GM10847 (cell line): ENCODE results near the gene COQ4.
A peak's percentile ranks its signal among the peaks of the same experiment; 100 is the strongest.

Experiments used
- POLR2A ChIP-seq: IDR thresholded peaks from 2 replicates; pipeline ENCODE4 v1.6.1; 2011; ENCODE audit not compliant: insufficient read length; ENCODE audit errors: extremely low read depth

Gene COQ4

GRCh38 chr9:128297221-128297773 is 25.3 kb upstream of the COQ4 start:
- no peak for TF ChIP-seq POLR2A

DNA sequence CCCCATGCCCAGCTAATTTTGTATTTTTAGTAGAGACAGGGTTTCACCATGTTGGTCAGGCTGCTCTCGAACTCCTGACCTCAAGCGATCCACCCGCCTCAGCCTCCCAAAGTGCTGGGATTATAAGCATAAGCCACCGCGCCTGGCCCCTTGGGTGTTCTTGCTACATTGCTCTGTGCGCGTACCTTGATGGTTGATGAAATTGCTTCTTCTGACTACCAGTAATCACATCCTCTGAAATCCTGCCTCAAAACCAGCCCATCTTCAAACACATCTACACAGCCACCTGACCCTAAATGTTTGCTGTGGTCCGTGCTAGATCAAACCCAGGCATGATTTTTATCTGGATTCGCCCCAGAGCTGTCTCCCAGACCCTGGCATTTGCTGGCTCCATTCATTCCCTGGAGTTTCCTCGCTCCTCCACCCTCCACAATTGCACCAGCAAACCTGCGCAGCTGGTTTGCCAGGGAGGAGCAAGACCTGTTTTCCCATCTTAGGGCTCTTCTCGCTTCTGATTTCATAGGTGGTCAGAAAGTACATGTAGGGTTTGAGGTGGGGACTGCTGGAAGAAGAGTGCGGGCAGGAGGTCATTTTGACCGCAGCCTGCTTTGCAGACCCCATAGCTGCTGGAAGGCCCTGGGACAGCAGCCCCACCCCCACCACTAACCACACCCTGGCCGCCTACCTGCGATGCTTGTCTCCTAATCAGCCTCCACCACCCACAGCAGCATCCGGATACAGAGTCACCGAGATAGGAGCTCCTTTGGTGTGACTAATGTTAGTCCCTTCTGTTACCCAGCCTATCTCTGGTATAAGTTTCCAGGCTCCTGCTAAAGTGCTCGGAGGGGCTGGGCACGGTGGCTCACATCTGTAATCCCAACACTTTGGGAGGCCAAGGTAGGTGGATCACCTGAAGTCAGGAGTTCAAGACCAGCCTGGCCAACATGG is 23.8 kb upstream of the COQ4 start:
- TF ChIP-seq POLR2A: no peak

DNA sequence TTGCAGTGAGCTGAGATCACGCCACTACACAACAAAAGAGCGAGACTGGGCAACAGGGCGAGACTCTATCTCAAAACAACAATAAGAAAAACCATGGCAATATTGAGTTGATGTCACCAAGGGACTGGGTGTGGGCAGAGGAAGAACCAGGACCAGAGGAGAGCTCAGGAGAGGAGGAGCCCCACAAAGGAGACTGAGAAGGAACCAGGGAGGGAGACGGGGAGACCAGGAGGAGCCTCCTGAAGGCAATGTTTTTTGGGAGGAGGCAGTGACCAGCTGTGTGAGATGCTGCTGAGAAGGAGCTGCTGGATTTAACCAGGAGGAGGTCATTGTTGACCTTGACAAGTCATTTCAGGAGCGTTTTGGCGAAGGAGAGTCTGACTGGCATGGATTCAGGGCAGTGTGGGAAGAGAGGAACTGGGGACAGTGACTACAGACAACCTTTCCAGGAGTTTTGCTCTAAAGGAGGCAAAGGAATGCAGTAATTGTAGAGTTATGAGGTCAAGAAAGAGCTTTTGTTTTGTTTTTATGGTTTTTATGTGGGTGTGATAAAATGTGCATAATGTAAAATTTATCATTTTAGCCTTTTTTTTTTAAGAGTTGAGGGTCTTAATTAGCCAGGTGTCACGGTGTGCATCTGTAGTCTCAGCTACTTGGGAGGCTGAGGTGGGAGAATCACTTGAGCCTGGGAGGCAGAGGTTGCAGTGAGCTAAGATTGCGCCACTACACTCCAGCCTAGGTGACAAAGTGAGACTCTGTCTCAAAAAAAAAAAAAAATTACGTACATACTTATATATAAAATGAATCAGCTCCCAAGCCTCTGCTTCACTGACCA is 18.3 kb upstream of the COQ4 start:
- no peak for TF ChIP-seq POLR2A

- TF ChIP-seq POLR2A: no peak
Measured at GRCh38 chr9:128304971-128305288, 17.7 kb upstream of the COQ4 start.

- TF ChIP-seq POLR2A: no peak
Measured at GRCh38 chr9:128309551-128309950, 13.1 kb upstream of the COQ4 start.

- no peak for TF ChIP-seq POLR2A
Measured at GRCh38 chr9:128310461-128310860, 12.2 kb upstream of the COQ4 start.

- TF ChIP-seq POLR2A: no peak
Measured at GRCh38 chr9:128314697-128315096, 7.9 kb upstream of the COQ4 start.

DNA sequence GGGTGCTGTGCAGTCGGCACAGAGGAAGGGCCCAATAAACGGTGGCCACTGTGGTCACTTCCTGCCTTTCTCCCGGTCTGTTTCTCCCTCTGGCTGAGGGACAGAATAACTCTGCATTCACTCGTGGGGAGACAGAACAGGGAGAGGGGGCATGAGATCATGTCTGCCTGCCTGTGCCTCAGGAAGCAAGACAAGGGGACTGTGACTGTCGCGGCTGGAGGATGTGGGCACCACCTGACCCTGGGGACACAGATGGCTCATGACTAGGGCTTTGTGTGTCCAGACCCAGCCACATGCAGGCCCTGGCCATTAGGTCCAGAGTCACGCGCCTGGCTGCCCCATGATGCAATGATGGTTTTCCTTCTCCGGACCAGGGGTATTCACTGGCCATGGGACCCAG is 6.2 kb upstream of the COQ4 start:
- TF ChIP-seq POLR2A: no peak

- no peak for TF ChIP-seq POLR2A
Measured at GRCh38 chr9:128317629-128318028, 5.0 kb upstream of the COQ4 start.

- no peak for TF ChIP-seq POLR2A
Measured at GRCh38 chr9:128321343-128321742, 1.3 kb upstream of the COQ4 start.

DNA sequence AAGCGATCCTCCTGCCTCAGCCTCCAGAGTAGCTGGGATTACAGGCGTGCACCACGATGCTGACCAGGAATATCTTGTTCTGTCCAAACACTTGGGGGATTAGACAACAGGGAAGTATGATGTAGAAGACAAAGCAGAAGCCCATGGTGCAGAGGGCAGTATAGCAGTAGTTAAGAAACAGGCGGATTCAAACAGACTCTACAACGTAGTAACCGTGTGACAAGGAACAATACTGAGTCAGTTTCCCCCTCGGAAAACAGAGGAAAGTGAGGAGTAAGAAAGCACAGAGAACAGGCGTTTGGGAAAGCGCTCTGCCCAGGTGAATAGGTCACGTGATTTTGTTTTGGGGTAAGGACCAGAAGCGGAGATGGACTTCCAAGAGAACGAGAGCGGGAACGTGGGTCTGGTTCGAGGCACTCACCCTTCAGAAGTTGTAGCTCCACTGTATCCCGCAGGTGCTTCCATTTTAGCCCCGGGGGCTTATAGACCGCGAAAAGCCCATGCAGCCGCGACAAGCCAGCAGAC is 698 bp upstream of the COQ4 start:
- TF ChIP-seq POLR2A: peak; percentile 55

- TF ChIP-seq POLR2A: no peak
Measured at GRCh38 chr9:128323212-128323730, 632 bp downstream of the COQ4 start.

DNA sequence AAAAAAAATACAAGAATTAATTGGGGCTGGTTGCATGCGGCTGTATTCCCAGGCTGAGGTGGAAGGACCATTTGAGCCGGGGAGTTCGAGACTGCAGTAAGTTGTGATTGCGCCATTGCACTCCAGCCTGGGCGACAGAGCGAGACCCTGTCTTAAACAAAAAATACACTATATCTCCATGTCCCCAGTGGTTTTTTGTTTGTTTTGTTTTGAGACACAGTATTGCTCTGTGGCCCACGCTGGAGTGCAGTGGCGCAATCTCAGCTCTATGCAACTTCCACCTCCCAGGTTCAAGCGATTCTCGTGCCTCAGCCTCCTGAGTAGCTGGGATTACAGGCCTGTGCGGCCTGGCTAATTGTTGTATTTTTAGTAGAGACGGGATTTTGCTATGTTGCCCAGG is 1.2 kb downstream of the COQ4 start:
- TF ChIP-seq POLR2A: no peak

GRCh38 chr9:128324401-128324800 is 1.8 kb downstream of the COQ4 start:
- no peak for TF ChIP-seq POLR2A

GRCh38 chr9:128325629-128326028 is 3.0 kb downstream of the COQ4 start:
- TF ChIP-seq POLR2A: no peak
